Fibroblast of lung (primary cell): ENCODE results near the gene ABCB4. TPM values are rescaled to one million over a fixed set of nuclear protein-coding genes. Genes with fewer than 3 reads are reported as not detected.

Source experiments
- DNase-seq, 2 donors: peaks; one replicate each; pipeline versions ENCODE4 v3.0.0 to v3.0.0-alpha.2; 2010; ENCODE audit warnings: low read depth in 2 of 2
- H2AFZ ChIP-seq: 2 replicates; pipeline ENCODE4 v1.5.1; 2012; ENCODE audit warnings: low read length, control low read depth, inconsistent platforms
- H3K27ac ChIP-seq: 2 replicates; pipeline ENCODE4 v1.5.1; 2011; ENCODE audit warnings: low read length, control low read depth; ENCODE audit not compliant: insufficient read depth
- H3K27me3 ChIP-seq: 2 replicates; pipeline ENCODE4 v1.5.1; 2011; ENCODE audit warnings: mild to moderate bottlenecking, low read length; ENCODE audit not compliant: control insufficient read depth, insufficient read depth
- H3K36me3 ChIP-seq: 2 replicates; pipeline ENCODE4 v1.5.1; 2011; ENCODE audit warnings: low read length; ENCODE audit not compliant: control insufficient read depth, insufficient read depth
- H3K4me1 ChIP-seq: 2 replicates; pipeline ENCODE4 v1.5.1; 2011; ENCODE audit warnings: low read length; ENCODE audit not compliant: control insufficient read depth, insufficient read depth; ENCODE audit errors: extremely low read depth
- H3K4me2 ChIP-seq: 2 replicates; pipeline ENCODE4 v1.5.1; 2011; ENCODE audit warnings: low read length, control low read depth; ENCODE audit not compliant: insufficient read depth; ENCODE audit errors: extremely low read depth
- H3K4me3 ChIP-seq, 4 experiments: fragments of 200-600 bp in 1 of 4; sonication (generic) in 1 of 4; replicated peaks in 1 of 4; 2 replicates each; pipeline ENCODE4 v1.5.1; 2011 to 2016; ENCODE audit warnings: low read length in 4 of 4, low read depth in 3 of 4, mild to moderate bottlenecking in 3 of 4, control low read depth in 2 of 4, inconsistent platforms in 1 of 4, mixed read lengths in 1 of 4; ENCODE audit not compliant: insufficient read depth in 1 of 4; ENCODE audit errors: control extremely low read depth in 1 of 4
- H3K79me2 ChIP-seq: 2 replicates; pipeline ENCODE4 v1.5.1; 2012; ENCODE audit warnings: mild to moderate bottlenecking, low read length, inconsistent platforms; ENCODE audit not compliant: control insufficient read depth, insufficient read depth
- H3K9ac ChIP-seq: 2 replicates; pipeline ENCODE4 v1.5.1; 2011; ENCODE audit warnings: mild to moderate bottlenecking, low read length, control low read depth; ENCODE audit not compliant: insufficient read depth
- H3K9me3 ChIP-seq: 2 replicates; pipeline ENCODE4 v1.5.1; 2012; ENCODE audit warnings: low read depth, low read length; ENCODE audit not compliant: control insufficient read depth, insufficient read depth
- H4K20me1 ChIP-seq: 2 replicates; pipeline ENCODE4 v1.5.1; 2011; ENCODE audit warnings: low read length; ENCODE audit not compliant: control insufficient read depth, insufficient read depth; ENCODE audit errors: extremely low read depth
- CTCF ChIP-seq, 2 donors: IDR thresholded peaks in 1 of 2; conservative IDR thresholded peaks in 1 of 2; 1 replicate in 1 of 2; 2 replicates in 1 of 2; pipeline ENCODE4 v1.5.1; 2011 to 2012; ENCODE audit warnings: low read length in 2 of 2, control low read depth in 1 of 2, inconsistent platforms in 1 of 2, low read depth in 1 of 2, mild to moderate bottlenecking in 1 of 2
- EZH2 ChIP-seq: IDR thresholded peaks from 2 replicates; pipeline ENCODE4 v1.5.1; 2012; ENCODE audit warnings: low read length, control low read depth, mild to moderate bottlenecking; ENCODE audit errors: missing control alignments
- polyA plus RNA-seq, 2 donors: library from polyadenylated mRNA; depleted of rRNA in 1 of 2; stranded (reverse) in 1 of 2; unstranded in 1 of 2; fragments of >200 nt; gene quantifications; 2 replicates each; pipeline ENCODE4 v1.2.1, GENCODE V29; 2011 to 2012; ENCODE audit warnings: missing spikeins in 1 of 2
- total RNA-seq: library from RNA; depleted of rRNA; stranded (reverse); fragments of >200 nt; gene quantifications from 2 replicates; pipeline ENCODE4 v1.2.1, GENCODE V29; 2014

The ABCB4 gene
- total and polyA plus RNA-seq, 2 donors (not counting 1 experiment from before 2014, with no cell fraction given) = 0.16 to 0.66 TPM

- Histone ChIP-seq H3K27me3 (no peaks in the 10 kb centered on the region), H3K4me1 (no peaks in the 10 kb centered on the region), H3K27ac (no peak overlapping the region), H3K36me3 (no peaks in the 10 kb centered on the region), H3K4me2 (no peak overlapping the region), H2AFZ (no peak overlapping the region), H3K4me3 (no peak overlapping the region), H3K9me3 (no peaks in the 10 kb centered on the region), H3K9ac (no peak overlapping the region), H4K20me1 (no peaks in the 10 kb centered on the region), H3K79me2 (no peaks in the 10 kb centered on the region)
- DNase-seq = no peak
- no peak for TF ChIP-seq EZH2
- TF ChIP-seq CTCF (conservative IDR thresholded peaks at IDR 0.05 in 1 of 2, IDR thresholded peaks at IDR 0.05 in 1 of 2; ENCODE audit: low read depth in 1 of 2, low read length in 2 of 2) = no peak
These were observed 24.8 kb downstream of the ABCB4 start for GRCh38 chr7:87450706-87451105.

- H3K9ac ChIP-seq = no peak overlapping the region
- no peaks in the 10 kb centered on the region for H3K27me3 ChIP-seq
- H3K36me3 ChIP-seq = no peaks in the 10 kb centered on the region
- no peaks in the 10 kb centered on the region for H4K20me1 ChIP-seq
- TF ChIP-seq EZH2 (no peak), CTCF (conservative IDR thresholded peaks at IDR 0.05 in 1 of 2, IDR thresholded peaks at IDR 0.05 in 1 of 2; ENCODE audit: low read depth in 1 of 2, low read length in 2 of 2) (no peak)
- H3K79me2 ChIP-seq = no peaks in the 10 kb centered on the region
- DNase-seq = no peak
- H3K4me1 ChIP-seq = no peaks in the 10 kb centered on the region
- H3K4me3 ChIP-seq = no peak overlapping the region
- no peak overlapping the region for H3K27ac ChIP-seq
- no peak overlapping the region for H2AFZ ChIP-seq
- no peaks in the 10 kb centered on the region for H3K9me3 ChIP-seq
- no peak overlapping the region for H3K4me2 ChIP-seq
These were observed 27.1 kb downstream of the ABCB4 start for GRCh38 chr7:87448388-87448787.

- Histone ChIP-seq H4K20me1 (no peaks in the 10 kb centered on the region), H3K27me3 (no peaks in the 10 kb centered on the region), H3K27ac (no peak overlapping the region), H3K36me3 (no peaks in the 10 kb centered on the region), H3K4me2 (no peak overlapping the region), H3K4me3 (no peak overlapping the region), H3K9ac (no peak overlapping the region), H3K79me2 (no peaks in the 10 kb centered on the region), H2AFZ (no peak overlapping the region), H3K4me1 (no peaks in the 10 kb centered on the region), H3K9me3 (no peaks in the 10 kb centered on the region)
- DNase-seq = peak in 1 of 2 donors; percentile 63
- no peak for TF ChIP-seq EZH2
- TF ChIP-seq CTCF (conservative IDR thresholded peaks at IDR 0.05 in 1 of 2, IDR thresholded peaks at IDR 0.05 in 1 of 2; ENCODE audit: low read depth in 1 of 2, low read length in 2 of 2) = no peak
These were observed 28.3 kb downstream of the ABCB4 start for GRCh38 chr7:87447116-87447635.
